Stimulated activated memory B cell treated with anti-CD40 and anti-IgM and Interleukin-4, amounts not matched to agents 10 μg/mL and 1 μg/mL and 100 μg/mL, for 72 hours (primary cell): Measurements from ENCODE around the gene HNRNPH1.

ENCODE experiments used
- ATAC-seq: fragments of 150-1000 bp; cut with Tn5 transposase; 2 replicates; pipeline ENCODE4 v1.10.0; 2021
- H3K27ac Mint-ChIP-seq: one replicate; pipeline ENCODE4 v1.8.0; 2022; ENCODE audit warnings: mild to moderate bottlenecking, mixed read lengths
- H3K27me3 Mint-ChIP-seq: one replicate; pipeline ENCODE4 v1.8.0; 2022; ENCODE audit warnings: mixed read lengths
- H3K36me3 Mint-ChIP-seq: one replicate; pipeline ENCODE4 v1.8.0; 2022; ENCODE audit warnings: mixed read lengths
- H3K4me1 Mint-ChIP-seq: one replicate; pipeline ENCODE4 v1.8.0; 2022; ENCODE audit warnings: mixed read lengths
- H3K4me3 Mint-ChIP-seq: one replicate; pipeline ENCODE4 v1.8.0; 2022; ENCODE audit warnings: mild to moderate bottlenecking, moderate library complexity, mixed read lengths
- H3K9me3 Mint-ChIP-seq: one replicate; pipeline ENCODE4 v1.8.0; 2022; ENCODE audit warnings: mixed read lengths

Gene HNRNPH1

GRCh38 chr5:179613460-179614071 lies 9.9 kb downstream of the HNRNPH1 start:
- no peak overlapping the region for H3K4me3 Mint-ChIP-seq
- H3K4me1 Mint-ChIP-seq, result peaks cover 41% of the 10 kb centered on the region
- peaks cover 83% of the 10 kb centered on the region for H3K36me3 Mint-ChIP-seq
- H3K27me3 Mint-ChIP-seq, result no peaks in the 10 kb centered on the region
- no peak for ATAC-seq
- no peaks in the 10 kb centered on the region for H3K9me3 Mint-ChIP-seq
- H3K27ac Mint-ChIP-seq, result peak overlapping the region; percentile 53

GRCh38 chr5:179612577-179613459 lies 10.7 kb downstream of the HNRNPH1 start:
- peaks cover 36% of the 10 kb centered on the region for H3K4me1 Mint-ChIP-seq
- H3K36me3 Mint-ChIP-seq, result peaks cover 78% of the 10 kb centered on the region
- no peaks in the 10 kb centered on the region for H3K9me3 Mint-ChIP-seq
- no peaks in the 10 kb centered on the region for H3K27me3 Mint-ChIP-seq
- no peak overlapping the region for H3K4me3 Mint-ChIP-seq
- ATAC-seq, result no peak
- peak overlapping the region; percentile 53 for H3K27ac Mint-ChIP-seq

DNA sequence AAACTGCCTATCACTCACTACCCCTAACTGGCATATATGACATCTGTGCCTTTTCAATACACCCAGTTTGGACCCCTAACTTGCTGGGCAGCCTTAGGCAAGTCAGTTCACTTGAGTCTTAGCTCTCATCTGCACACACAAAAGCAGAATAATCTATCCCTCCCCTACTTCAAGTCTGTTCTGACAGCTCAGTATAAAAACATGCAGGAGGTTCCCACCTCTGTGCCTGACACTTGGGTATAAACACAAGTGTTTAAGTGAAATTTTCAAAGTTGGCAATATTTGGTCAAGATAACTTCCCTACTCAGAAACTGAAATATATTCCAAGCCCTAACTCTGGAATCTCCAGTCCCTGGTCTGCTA lies 12.6 kb downstream of the HNRNPH1 start:
- Mint-ChIP-seq H3K36me3 (peaks cover 64% of the 10 kb centered on the region), H3K4me1 (peaks cover 21% of the 10 kb centered on the region), H3K27ac (no peak overlapping the region), H3K9me3 (no peaks in the 10 kb centered on the region), H3K27me3 (no peaks in the 10 kb centered on the region), H3K4me3 (no peak overlapping the region)
- ATAC-seq, result no peak

DNA sequence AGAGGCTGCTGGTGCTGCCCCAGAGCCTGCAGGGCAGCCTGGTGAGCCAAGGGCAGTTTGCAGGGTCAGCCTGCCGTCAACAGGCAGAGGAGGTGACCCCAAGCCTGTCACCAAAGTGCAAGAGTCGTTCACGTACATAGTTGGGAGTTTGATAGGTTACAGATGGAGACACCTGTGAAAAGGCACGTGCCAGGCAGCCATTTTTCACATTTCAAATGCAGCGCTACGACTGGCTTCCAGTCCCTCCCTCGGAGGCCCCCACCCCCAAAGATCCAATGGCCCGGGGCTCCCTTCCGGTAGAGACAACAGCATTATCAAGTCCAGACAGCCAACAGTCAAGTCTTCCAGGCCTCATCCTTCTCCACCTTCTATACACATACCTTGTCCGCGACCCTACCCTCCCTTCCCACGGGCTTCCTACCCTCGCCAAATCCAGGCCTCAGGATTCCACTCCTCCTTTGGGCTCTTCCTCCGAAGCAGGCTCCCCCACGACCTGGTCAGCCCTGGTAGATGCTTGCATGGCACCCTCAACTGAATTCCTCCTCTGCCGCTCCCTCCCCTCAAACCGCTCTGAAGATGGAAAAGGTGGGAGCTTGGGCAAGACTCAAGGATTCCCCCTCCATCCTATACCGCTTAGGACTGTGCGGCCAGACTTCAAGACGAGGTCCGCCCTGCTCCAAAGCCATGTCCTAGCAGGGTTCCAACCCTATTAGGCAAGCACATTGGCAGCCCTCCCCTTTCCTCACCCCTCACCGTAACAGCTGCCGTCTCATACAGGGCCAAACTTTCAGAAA lies 13.2 kb downstream of the HNRNPH1 start:
- no peak for ATAC-seq
- no peaks in the 10 kb centered on the region for H3K9me3 Mint-ChIP-seq
- H3K4me3 Mint-ChIP-seq, result no peak overlapping the region
- H3K27ac Mint-ChIP-seq, result no peak overlapping the region
- no peaks in the 10 kb centered on the region for H3K27me3 Mint-ChIP-seq
- H3K36me3 Mint-ChIP-seq, result peaks cover 64% of the 10 kb centered on the region
- peaks cover 17% of the 10 kb centered on the region for H3K4me1 Mint-ChIP-seq

- H3K27ac Mint-ChIP-seq, result no peak overlapping the region
These were observed 13.7 kb downstream of the HNRNPH1 start for GRCh38 chr5:179609834-179610108.

DNA sequence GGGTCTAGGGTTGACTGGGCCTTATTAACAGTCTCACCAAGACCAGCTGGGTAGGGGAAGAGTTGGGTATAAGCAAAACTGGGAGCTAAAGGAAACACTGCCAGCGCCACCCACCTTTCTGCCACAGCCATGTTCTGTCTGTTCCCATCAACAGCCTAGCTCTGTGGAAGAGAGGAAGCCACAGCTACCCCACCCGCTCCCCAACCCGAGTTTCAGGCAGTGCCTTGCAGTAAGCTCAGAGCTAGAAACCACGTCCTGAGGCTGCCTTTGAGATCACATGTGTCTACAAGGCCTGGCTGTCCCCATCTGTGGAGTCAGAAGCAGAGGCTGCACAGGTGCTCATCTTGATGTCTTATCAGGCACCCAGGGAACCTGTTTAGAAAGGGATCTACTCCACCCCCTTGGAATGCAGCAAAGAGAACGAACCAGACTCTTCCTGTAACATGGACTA lies 15.3 kb downstream of the HNRNPH1 start:
- no peaks in the 10 kb centered on the region for H3K9me3 Mint-ChIP-seq
- peaks cover 9% of the 10 kb centered on the region for H3K4me1 Mint-ChIP-seq
- H3K4me3 Mint-ChIP-seq, result no peak overlapping the region
- peak; percentile 42 for ATAC-seq
- peaks cover 57% of the 10 kb centered on the region for H3K36me3 Mint-ChIP-seq
- H3K27me3 Mint-ChIP-seq, result no peaks in the 10 kb centered on the region
- peak overlapping the region; percentile 40 for H3K27ac Mint-ChIP-seq

More at GRCh38 chr5:179609834-179610108, 13.7 kb downstream of the HNRNPH1 start:
- no peak for ATAC-seq
- H3K4me1 Mint-ChIP-seq, result peaks cover 17% of the 10 kb centered on the region
- H3K36me3 Mint-ChIP-seq, result peaks cover 63% of the 10 kb centered on the region
- H3K27me3 Mint-ChIP-seq, result no peaks in the 10 kb centered on the region
- no peaks in the 10 kb centered on the region for H3K9me3 Mint-ChIP-seq
- H3K4me3 Mint-ChIP-seq, result no peak overlapping the region

GRCh38 chr5:179607160-179607931 lies 16.1 kb downstream of the HNRNPH1 start:
- ATAC-seq, result peak; percentile 14
- Mint-ChIP-seq H3K4me1 (peaks cover 6% of the 10 kb centered on the region), H3K27ac (peak overlapping the region; percentile 40), H3K36me3 (peaks cover 49% of the 10 kb centered on the region), H3K4me3 (no peak overlapping the region), H3K9me3 (no peaks in the 10 kb centered on the region), H3K27me3 (no peaks in the 10 kb centered on the region)

GRCh38 chr5:179606910-179607159 lies 16.6 kb downstream of the HNRNPH1 start:
- H3K27ac Mint-ChIP-seq, result no peak overlapping the region
- H3K9me3 Mint-ChIP-seq, result no peaks in the 10 kb centered on the region
- no peak overlapping the region for H3K4me3 Mint-ChIP-seq
- ATAC-seq, result no peak
- H3K36me3 Mint-ChIP-seq, result peaks cover 46% of the 10 kb centered on the region
- peaks cover 3% of the 10 kb centered on the region for H3K4me1 Mint-ChIP-seq
- H3K27me3 Mint-ChIP-seq, result no peaks in the 10 kb centered on the region

- H3K27me3 Mint-ChIP-seq, result no peaks in the 10 kb centered on the region
- no peaks in the 10 kb centered on the region for H3K9me3 Mint-ChIP-seq
- no peak overlapping the region for H3K4me3 Mint-ChIP-seq
- H3K27ac Mint-ChIP-seq, result no peak overlapping the region
- no peaks in the 10 kb centered on the region for H3K4me1 Mint-ChIP-seq
- peaks cover 43% of the 10 kb centered on the region for H3K36me3 Mint-ChIP-seq
- no peak for ATAC-seq
These were observed 17.2 kb downstream of the HNRNPH1 start for GRCh38 chr5:179606071-179606909.

GRCh38 chr5:179605026-179605833 lies 18.2 kb downstream of the HNRNPH1 start:
- Mint-ChIP-seq H3K27ac (no peak overlapping the region), H3K4me3 (no peak overlapping the region), H3K27me3 (no peaks in the 10 kb centered on the region), H3K9me3 (no peaks in the 10 kb centered on the region), H3K4me1 (no peaks in the 10 kb centered on the region), H3K36me3 (peaks cover 40% of the 10 kb centered on the region)
- no peak for ATAC-seq

- Mint-ChIP-seq H3K27ac (no peak overlapping the region), H3K36me3 (peaks cover 38% of the 10 kb centered on the region)
These were observed 20.2 kb downstream of the HNRNPH1 start for GRCh38 chr5:179603308-179603707.

DNA sequence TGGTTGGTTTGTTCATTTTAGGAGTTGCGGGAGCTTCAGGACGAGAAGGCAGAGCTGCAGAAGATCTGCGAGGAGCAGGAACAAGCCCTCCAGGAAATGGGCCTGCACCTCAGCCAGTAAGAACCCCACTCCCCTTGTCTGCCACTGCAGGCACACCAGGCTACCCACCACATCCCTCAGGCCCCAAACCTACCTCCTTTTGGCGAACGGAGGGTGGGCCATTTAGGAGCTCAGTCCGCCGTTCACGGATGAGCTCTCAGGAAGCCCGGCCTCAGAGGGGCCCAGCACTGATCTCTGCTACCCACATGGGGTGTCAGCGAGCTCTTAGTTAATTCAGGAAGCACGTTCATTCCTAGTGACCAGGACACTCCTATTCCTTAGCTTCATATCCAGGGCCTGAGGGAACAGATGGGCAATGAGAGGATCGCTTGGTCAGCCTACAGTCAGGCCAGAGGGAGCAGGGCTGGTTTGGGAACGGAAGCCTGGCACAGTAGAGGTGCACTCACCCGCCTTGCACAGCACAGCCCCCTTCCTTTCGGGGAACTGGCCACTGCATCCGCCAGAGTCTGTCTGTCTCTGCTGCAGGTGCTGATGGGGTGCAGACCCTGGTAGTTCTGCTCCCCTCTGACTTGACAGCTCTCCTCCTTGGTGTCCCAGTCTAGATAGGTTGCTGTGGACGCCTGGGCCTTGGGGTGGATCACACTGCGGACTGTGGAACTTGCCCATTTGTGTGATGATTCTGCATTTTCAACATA lies 21.4 kb downstream of the HNRNPH1 start:
- H3K36me3 Mint-ChIP-seq, result peaks cover 43% of the 10 kb centered on the region
- no peak overlapping the region for H3K4me3 Mint-ChIP-seq
- H3K4me1 Mint-ChIP-seq, result peaks cover 7% of the 10 kb centered on the region
- H3K27ac Mint-ChIP-seq, result no peak overlapping the region
- H3K27me3 Mint-ChIP-seq, result no peaks in the 10 kb centered on the region
- no peak for ATAC-seq
- H3K9me3 Mint-ChIP-seq, result no peaks in the 10 kb centered on the region

More at GRCh38 chr5:179603308-179603707, 20.2 kb downstream of the HNRNPH1 start:
- Mint-ChIP-seq H3K4me3 (no peak overlapping the region), H3K4me1 (peaks cover 7% of the 10 kb centered on the region), H3K9me3 (no peaks in the 10 kb centered on the region), H3K27me3 (no peaks in the 10 kb centered on the region)
- ATAC-seq, result no peak

DNA sequence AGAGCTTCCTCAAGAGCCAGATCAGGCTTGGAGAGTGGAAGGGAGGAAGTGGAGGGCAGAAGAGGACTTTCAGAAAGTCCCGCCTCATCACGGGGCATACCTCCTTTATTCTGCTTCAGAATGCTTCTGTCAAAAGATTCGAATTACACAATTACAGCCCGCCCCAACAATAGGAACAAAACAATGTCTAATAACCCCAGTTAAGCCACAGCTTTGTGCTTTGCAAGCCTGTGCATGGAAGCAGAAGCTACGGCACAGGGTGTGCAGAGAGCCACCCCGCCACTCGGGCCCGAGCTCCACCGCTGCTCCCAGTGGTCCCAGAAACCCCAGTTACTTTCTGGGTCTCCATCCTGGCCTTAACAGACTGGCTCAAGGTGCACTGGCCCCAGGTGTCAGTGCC lies 23.5 kb downstream of the HNRNPH1 start:
- no peak for ATAC-seq
- peaks cover 42% of the 10 kb centered on the region for H3K36me3 Mint-ChIP-seq
- peaks cover 7% of the 10 kb centered on the region for H3K4me1 Mint-ChIP-seq
- no peaks in the 10 kb centered on the region for H3K27me3 Mint-ChIP-seq
- H3K4me3 Mint-ChIP-seq, result no peak overlapping the region
- no peaks in the 10 kb centered on the region for H3K9me3 Mint-ChIP-seq
- no peak overlapping the region for H3K27ac Mint-ChIP-seq
